Sigmoid colon (tissue), 7 donors: ENCODE results near the gene TBCCD1. TPM values are rescaled to one million over a fixed set of nuclear protein-coding genes. Genes with fewer than 3 reads are reported as not detected.

Source experiments
- DNase-seq: peaks from one replicate; pipeline ENCODE4 v3.0.0-alpha.2; 2019
- H3K27ac ChIP-seq, 4 donors: fragments of 200-600 bp; sonication (generic); one replicate each; pipeline ENCODE4 v1.5.1; 2016 to 2019; ENCODE audit warnings: mild to moderate bottlenecking in 1 of 4
- H3K27me3 ChIP-seq, 3 donors: fragments of 200-600 bp; sonication (generic); one replicate each; pipeline ENCODE4 v1.5.1; 2019; ENCODE audit warnings: mild to moderate bottlenecking in 1 of 3
- H3K36me3 ChIP-seq, 4 donors: fragments of 200-600 bp; sonication (generic); one replicate each; pipeline ENCODE4 v1.5.1; 2016 to 2019
- H3K4me1 ChIP-seq, 4 donors: fragments of 200-600 bp; sonication (generic); one replicate each; pipeline ENCODE4 v1.5.1; 2017 to 2019
- H3K4me3 ChIP-seq, 4 donors: fragments of 200-600 bp; sonication (generic); one replicate each; pipeline ENCODE4 v1.5.1; 2017 to 2019; ENCODE audit warnings: mild to moderate bottlenecking in 2 of 4, moderate library complexity in 1 of 4
- H3K9me3 ChIP-seq, 4 donors: fragments of 200-600 bp in 3 of 4; sonication (generic) in 3 of 4; one replicate each; pipeline versions ENCODE4 v1.5.1 to v1.6.1; 2013 to 2019
- EP300 ChIP-seq, 4 donors: sonication (generic); formaldehyde crosslinking; IDR thresholded peaks; one replicate each; pipeline ENCODE4 v1.6.1; 2017; ENCODE audit warnings: antibody characterized with exemption in 4 of 4
- POLR2A ChIP-seq, 2 donors: fragments of 450-650 bp; IDR thresholded peaks; one replicate each; pipeline ENCODE4 v1.6.1; 2016; ENCODE audit warnings: antibody characterized with exemption in 2 of 2, mild to moderate bottlenecking in 2 of 2, moderate library complexity in 2 of 2
- POLR2AphosphoS5 ChIP-seq, 4 donors: sonication (generic); formaldehyde crosslinking; IDR thresholded peaks; one replicate each; pipeline ENCODE4 v1.6.1; 2017; ENCODE audit warnings: antibody characterized with exemption in 4 of 4
- WGBS, 2 donors: extraction: QIAGEN DNeasy Blood & Tissue Kit; methylation state at CpG; one replicate each; pipeline ENCODE4 v1.1.7; 2013; 5-methylcytosine and 5-hydroxymethylcytosine counted together
- intact Hi-C: fragments of 100-400 bp; cut with DNase I; formaldehyde crosslinking; loops from one replicate; pipeline ENCODE4 v1.15.1; 2023
- polyA plus RNA-seq, 3 donors: library from polyadenylated mRNA; stranded (reverse); fragments of 200-250 nt; gene quantifications; one replicate each; pipeline ENCODE4 v1.2.3, GENCODE V29; 2013
- total RNA-seq, 4 donors: library from RNA; depleted of rRNA; stranded (reverse); fragments of >200 nt; gene quantifications; one replicate each; pipeline ENCODE4 v1.1.0, GENCODE V29; 2016
- TF ChIP-seq, protein P1 (sequence below), 4 experiments: fragments of 450-650 bp in 3 of 4; fragments of 200-600 bp in 1 of 4; IDR thresholded peaks; one replicate each; pipeline ENCODE4 v1.5.1; 2016 to 2019; ENCODE audit warnings: antibody characterized with exemption in 4 of 4, mild to moderate bottlenecking in 3 of 4, moderate library complexity in 2 of 4
- donor health status: healthy with polysubstance abuse.
- donor health status: Bipolar disorder and iron deficiency.
- donor health status: healthy.

The TBCCD1 gene
- total and polyA plus RNA-seq, 7 donors = 4.9 to 14.3 (median 9.7) TPM

DNA sequence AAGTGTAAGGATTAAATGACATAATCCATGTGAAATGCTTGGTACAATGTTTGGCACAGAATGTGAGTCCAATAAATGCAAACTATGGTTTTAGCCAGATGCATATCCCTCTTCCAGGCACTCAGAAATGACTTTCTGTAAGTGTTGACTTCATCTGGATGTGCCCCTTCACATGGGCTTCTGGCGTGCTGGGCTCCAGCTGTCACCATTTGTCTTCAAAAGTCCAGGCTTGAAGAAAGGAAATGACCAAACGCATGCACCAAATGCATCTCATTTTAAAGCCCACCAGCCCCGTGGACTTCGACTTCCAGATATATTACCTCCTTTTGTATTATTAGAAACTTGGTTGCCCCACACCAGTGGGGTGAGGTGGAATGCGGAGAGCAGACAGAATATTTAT lies 46.7 kb downstream of the TBCCD1 start:
- intact Hi-C loops = no loop called here
- no peak for DNase-seq
- Histone ChIP-seq H3K36me3 (no peaks in the 10 kb centered on the region), H3K4me3 (no peak overlapping the region), H3K9me3 (no peaks in the 10 kb centered on the region), H3K4me1 (no peaks in the 10 kb centered on the region), H3K27ac (no peak overlapping the region), H3K27me3 (no peaks in the 10 kb centered on the region)
- TF ChIP-seq EP300 (IDR thresholded peaks at IDR 0.05) (no peak), POLR2A (IDR thresholded peaks at IDR 0.05) (no peak), POLR2AphosphoS5 (IDR thresholded peaks at IDR 0.05) (no peak)
- TF ChIP-seq, protein P1, sequence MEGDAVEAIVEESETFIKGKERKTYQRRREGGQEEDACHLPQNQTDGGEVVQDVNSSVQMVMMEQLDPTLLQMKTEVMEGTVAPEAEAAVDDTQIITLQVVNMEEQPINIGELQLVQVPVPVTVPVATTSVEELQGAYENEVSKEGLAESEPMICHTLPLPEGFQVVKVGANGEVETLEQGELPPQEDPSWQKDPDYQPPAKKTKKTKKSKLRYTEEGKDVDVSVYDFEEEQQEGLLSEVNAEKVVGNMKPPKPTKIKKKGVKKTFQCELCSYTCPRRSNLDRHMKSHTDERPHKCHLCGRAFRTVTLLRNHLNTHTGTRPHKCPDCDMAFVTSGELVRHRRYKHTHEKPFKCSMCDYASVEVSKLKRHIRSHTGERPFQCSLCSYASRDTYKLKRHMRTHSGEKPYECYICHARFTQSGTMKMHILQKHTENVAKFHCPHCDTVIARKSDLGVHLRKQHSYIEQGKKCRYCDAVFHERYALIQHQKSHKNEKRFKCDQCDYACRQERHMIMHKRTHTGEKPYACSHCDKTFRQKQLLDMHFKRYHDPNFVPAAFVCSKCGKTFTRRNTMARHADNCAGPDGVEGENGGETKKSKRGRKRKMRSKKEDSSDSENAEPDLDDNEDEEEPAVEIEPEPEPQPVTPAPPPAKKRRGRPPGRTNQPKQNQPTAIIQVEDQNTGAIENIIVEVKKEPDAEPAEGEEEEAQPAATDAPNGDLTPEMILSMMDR (IDR thresholded peaks at IDR 0.05) = no peak
- 72 to 76% methylated on average over 5 of the region's 5 CpGs for WGBS, 2 donors

DNA sequence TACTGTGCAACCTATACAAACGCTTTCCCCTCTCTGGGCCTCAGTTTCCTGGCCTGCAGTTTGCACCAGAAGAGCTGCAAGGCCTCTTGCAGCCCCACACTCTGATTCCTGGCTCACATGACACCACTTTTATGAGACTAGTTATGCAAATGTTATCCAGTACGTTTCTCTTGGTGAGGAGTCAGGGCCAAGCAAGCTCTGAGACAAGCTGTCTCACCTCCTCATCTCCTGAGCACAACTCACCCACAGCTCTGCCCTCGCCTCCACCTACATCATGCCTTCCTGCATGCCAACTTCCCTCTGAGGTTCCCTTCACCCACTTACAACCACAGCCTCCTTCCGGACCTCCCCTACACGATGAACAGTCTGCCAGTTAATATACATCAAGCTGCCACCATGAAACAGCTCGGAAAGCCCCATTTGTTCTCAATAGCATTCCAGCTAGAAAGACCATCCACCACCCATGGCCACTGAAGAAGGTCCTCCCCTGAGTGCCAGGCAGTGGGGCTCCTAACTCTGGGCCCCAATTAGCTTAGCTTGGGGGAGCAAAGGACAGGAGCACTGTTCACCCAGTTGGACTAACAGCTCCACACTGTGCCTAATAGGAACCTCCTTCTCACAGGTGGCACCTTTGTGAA lies 48.0 kb downstream of the TBCCD1 start:
- TF ChIP-seq POLR2A (IDR thresholded peaks at IDR 0.05) = no peak
- no peak for TF ChIP-seq POLR2AphosphoS5 (IDR thresholded peaks at IDR 0.05)
- TF ChIP-seq, protein P1 (IDR thresholded peaks at IDR 0.05) = no peak
- TF ChIP-seq EP300 (IDR thresholded peaks at IDR 0.05) = no peak
- H3K4me1 ChIP-seq = no peaks in the 10 kb centered on the region
- no peak overlapping the region for H3K27ac ChIP-seq
- intact Hi-C loops = no loop called here
- WGBS, 2 donors = 35 to 52% methylated on average over 6 of the region's 6 CpGs
- no peaks in the 10 kb centered on the region for H3K9me3 ChIP-seq
- no peaks in the 10 kb centered on the region for H3K27me3 ChIP-seq
- no peak overlapping the region for H3K4me3 ChIP-seq
- no peak for DNase-seq
- H3K36me3 ChIP-seq = no peaks in the 10 kb centered on the region

DNA sequence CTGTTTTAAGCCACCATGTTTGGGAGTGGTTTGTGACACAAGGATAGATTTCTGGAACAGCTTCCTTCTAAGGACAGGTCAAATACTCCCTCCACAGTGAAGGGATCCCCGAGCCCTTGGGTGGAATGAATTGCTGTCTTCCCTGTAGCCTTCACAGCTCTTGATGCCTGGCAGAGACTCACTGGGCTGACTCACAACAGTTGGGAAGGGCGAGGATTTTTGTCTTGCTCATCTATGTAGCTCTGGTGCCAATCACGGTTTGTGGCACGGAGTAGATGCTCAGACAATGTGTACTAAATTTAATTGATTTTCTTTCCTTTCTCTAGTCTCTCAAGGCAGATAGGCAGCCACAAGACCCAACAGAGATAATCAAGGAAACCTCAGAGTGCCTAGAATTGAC lies 49.9 kb downstream of the TBCCD1 start:
- Histone ChIP-seq H3K27me3 (no peaks in the 10 kb centered on the region), H3K27ac (no peak overlapping the region), H3K9me3 (no peaks in the 10 kb centered on the region), H3K4me3 (no peak overlapping the region), H3K36me3 (no peaks in the 10 kb centered on the region), H3K4me1 (no peaks in the 10 kb centered on the region)
- TF ChIP-seq POLR2AphosphoS5 (IDR thresholded peaks at IDR 0.05) = no peak
- TF ChIP-seq, protein P1 (IDR thresholded peaks at IDR 0.05) = no peak
- TF ChIP-seq POLR2A (IDR thresholded peaks at IDR 0.05) = no peak
- TF ChIP-seq EP300 (IDR thresholded peaks at IDR 0.05) = no peak
- no peak for DNase-seq
- intact Hi-C loops = no loop called here
- WGBS, 2 donors = 87 to 90% methylated on average over 4 of the region's 4 CpGs

DNA sequence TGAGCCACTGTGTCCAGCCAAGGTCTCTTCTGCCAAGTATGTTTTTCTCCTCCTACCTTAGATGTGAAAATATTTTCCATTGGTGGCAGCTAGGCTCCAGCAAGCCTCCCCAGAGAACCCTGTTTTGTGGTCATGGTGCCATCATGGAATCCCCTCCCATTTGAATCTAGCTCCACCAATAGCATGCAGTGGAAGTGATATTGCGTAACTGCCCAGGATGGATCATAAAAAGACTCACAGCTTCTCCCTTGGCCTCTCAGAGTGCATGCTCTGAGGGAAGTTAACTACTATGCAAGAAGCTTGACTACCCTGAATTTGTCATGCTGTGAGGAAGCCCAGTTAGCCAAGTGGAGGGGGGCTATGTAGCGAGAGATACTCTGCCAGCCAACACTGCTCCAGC lies 50.5 kb downstream of the TBCCD1 start:
- intact Hi-C loops = no loop called here
- no peak for DNase-seq
- no peaks in the 10 kb centered on the region for H3K9me3 ChIP-seq
- H3K27ac ChIP-seq = no peak overlapping the region
- WGBS, 2 donors = 95 to 97% methylated on average over 2 of the region's 2 CpGs
- no peaks in the 10 kb centered on the region for H3K4me1 ChIP-seq
- TF ChIP-seq POLR2AphosphoS5 (IDR thresholded peaks at IDR 0.05) (no peak), EP300 (IDR thresholded peaks at IDR 0.05) (no peak), POLR2A (IDR thresholded peaks at IDR 0.05) (no peak)
- TF ChIP-seq, protein P1 (IDR thresholded peaks at IDR 0.05) = no peak
- H3K4me3 ChIP-seq = no peak overlapping the region
- H3K27me3 ChIP-seq = no peaks in the 10 kb centered on the region
- no peaks in the 10 kb centered on the region for H3K36me3 ChIP-seq

DNA sequence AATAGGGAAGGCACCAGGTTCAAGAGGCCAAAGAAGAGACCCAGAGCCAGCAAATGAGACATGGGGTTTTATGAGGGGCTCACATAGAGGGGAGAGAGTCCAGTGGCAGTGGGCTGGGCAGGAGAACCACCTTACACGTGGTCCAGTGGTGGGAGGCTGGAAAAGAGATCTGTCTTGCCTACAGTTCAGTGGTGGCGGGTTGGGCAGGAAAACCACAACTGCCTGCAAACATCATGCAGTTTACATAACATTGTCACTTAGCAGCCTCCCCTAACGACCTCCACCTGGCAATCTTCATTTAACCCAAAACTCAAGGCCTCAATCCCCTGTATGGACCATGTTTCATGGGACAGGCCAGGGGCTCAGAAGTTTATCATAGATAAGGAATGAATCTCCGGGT lies 52.0 kb downstream of the TBCCD1 start:
- Histone ChIP-seq H3K27ac (no peak overlapping the region), H3K36me3 (no peaks in the 10 kb centered on the region), H3K4me1 (no peaks in the 10 kb centered on the region), H3K9me3 (no peaks in the 10 kb centered on the region), H3K27me3 (no peaks in the 10 kb centered on the region), H3K4me3 (no peak overlapping the region)
- TF ChIP-seq POLR2A (IDR thresholded peaks at IDR 0.05) (no peak), POLR2AphosphoS5 (IDR thresholded peaks at IDR 0.05) (no peak), EP300 (IDR thresholded peaks at IDR 0.05) (no peak)
- TF ChIP-seq, protein P1 (IDR thresholded peaks at IDR 0.05) = no peak
- DNase-seq = no peak
- intact Hi-C loops = no loop called here
- 40 to 42% methylated on average over 4 of the region's 4 CpGs for WGBS, 2 donors
